Measurements from ENCODE around the gene KIF22.
A peak's percentile ranks its signal among the peaks of the same experiment; 100 is the strongest.
"Not testable (repeated sequence)": the region's sequence is repeated elsewhere in the genome, so short reads cannot be mapped to it uniquely, and the experiment has no call there.

KIF22 gene

DNA sequence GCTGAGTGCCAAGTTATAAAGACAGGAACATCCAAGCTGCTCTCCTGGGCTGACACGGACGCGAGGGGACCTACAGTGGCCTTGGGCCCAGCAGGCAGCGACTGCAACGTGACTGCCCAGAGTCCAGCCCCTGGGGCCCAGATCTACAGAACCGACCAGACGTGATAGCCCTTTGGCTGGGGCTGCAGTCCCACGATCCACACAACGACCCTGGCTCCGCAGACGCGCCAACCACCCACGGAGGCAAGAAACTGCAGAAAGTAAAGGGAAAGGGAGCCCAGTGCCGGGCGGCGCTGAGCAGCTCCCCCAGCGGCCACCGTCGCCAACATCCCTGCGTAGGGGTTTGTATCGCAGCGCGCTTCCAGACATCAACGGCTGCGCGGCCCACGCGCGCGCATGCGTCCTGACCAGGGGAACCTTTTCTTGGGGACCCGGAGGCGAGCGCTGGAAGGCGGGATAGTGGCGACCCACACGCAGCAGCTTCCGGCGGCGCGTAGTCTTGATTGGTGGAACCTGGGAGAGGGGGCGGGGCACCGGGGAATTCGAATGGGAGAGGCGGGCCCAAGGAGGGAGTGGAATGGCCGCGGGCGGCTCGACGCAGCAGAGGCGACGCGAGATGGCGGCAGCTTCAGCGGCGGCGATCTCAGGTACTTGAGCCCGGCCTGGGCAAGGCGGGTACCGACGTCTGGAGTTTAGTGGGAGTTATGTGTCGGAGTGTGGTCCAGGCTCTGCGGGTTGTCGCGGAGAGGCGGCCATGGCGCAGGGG, at the start of gene KIF22:
TSS of gene KIF22 (plus strand) at position 569 of the 766 bp plus-strand sequence. CDS start at position 578, 9 bp downstream.
- DNase-seq, result peak; percentile 90 to 100 (median 98)

DNA sequence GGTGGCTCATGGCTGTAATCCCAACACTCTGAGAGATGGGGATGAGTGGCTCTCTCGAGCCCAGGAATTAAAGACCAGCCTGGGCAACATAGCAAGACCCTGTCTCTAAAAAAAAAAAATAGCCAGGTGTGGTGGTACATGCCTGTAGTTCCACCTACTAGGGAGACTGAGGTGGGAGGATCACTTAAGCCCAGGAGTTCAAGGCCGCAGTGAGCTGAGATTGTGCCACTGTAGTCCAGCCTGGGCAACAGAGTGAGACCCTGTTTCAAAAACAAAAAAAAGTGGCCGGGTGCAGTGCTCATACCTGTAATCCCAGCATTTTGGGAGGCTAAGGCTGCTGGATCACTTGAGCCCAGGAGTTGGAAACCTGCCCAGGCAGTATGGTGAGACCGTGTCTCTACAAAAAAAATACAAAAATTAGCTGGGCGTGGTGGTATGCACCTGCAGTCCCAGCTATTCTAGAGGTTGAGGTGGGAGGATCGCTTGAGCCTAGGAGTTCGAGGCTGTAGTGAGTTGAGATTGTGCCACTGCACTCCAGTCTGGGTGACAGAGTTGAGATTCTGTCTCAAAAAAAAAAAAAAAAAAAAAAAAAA, 47.8 kb upstream of the KIF22 start:
- DNase-seq, result no peak

DNA sequence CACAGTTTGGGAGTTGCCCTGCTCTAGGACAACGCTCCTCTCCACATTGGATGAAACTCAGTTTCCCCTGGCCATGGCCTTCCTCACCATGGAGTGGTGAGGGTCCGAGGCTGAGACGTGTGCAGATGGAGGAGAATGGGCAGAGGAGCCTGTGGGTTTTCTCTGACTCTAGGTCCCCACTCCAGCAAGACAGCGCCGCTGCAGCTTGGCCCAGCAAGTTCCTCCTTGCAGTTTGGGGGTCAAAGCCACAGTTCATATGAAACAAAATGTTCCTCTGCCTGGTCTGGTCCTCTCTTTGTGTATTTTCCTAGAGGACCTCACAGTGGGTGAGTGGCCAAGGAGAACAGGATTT, 47.1 kb upstream of the KIF22 start:
- DNase-seq, result no peak

- no peak for DNase-seq
Measured at GRCh38 chr16:29743827-29744531, 46.6 kb upstream of the KIF22 start.

- DNase-seq, result no peak
Measured at GRCh38 chr16:29744541-29745101, 45.9 kb upstream of the KIF22 start.

DNA sequence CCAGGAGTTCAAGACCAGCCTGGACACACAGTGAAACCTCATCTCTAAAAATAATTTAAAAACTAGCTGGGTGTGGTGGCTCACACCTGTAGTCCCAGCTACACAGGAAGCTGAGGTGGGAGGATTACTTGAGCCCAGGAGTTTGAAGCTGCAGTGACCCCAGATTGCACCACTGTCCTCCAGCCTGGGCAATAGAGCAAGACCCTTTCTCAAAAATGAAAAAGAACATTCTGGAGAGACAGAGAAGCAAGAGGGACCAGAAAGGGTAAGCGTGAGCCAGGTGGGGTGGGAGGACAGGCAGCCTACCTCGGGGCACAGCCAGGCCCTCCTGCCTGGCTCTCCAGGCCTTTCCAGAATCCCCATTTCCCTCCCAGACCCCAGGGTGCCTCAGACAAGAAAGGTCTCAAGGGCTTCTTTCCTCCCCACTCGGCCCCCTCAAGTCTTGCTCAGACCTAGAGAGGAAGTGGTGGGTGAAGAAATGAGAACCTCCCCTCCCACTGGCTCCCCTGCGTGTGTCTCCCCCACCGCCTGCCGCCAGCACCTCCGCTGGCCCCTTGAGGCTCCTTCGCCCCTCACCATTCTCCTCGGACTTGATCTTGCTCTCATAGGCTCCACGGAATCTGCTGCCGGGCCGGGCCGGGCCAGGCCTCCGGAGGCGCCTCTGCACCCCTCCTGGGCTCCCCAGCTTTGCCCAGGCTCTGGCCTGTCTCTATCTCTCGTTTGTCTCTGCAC, 45.3 kb upstream of the KIF22 start:
- no peak for DNase-seq

- DNase-seq, result peak in 27 of 58 donors; percentile 0 to 55 (median 10)
Measured at GRCh38 chr16:29745853-29746345, 44.7 kb upstream of the KIF22 start, which contains the start of gene C16orf54. TSS of gene C16orf54 (minus strand) at chr16:29745990. CDS start at chr16:29744951, 1,039 bp downstream.

- not testable (repeated sequence) for DNase-seq
Measured at GRCh38 chr16:29746518-29746917, 44.0 kb upstream of the KIF22 start.

DNA sequence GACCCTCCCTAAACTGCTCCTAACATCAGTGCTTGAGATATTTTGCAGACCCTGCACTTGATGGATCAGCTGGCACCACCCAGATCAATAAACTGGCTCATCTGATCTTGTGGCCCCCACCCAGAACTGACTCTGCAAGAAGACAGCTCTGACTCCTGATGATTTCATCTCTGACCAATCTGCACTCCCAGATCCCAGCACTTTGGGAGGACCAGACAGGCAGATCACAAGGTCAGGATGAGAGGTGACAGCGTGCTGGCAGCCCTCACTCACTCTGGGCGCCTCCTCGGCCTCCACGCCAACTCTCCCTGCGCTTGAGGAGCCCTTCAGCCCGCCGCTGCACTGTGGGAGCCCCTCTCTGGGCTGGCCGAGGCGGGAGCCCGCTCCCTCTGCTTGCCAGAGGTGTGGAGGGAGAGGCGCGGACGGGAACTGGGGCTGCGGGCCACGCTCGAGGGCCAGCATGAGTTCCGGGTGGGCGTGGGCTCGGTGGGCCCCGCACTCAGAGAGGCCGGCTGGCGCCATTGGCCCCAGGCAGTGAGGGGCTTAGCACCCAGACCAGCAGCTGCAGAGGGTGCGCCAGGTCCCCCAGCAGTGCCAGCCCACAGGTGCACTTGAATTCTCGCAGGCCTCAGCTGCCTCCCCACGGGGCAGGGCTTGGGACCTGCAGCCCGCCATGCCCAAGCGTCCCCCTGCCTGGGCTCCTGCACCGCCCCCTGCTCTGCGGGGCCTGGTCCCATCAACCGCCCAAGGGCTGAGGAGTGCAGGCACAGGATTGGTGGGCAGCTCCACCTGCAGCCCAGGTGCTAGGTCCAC, 42.4 kb upstream of the KIF22 start:
- DNase-seq, result no peak

- DNase-seq, result not testable (repeated sequence)
Measured at GRCh38 chr16:29748760-29749149, 41.8 kb upstream of the KIF22 start.

DNA sequence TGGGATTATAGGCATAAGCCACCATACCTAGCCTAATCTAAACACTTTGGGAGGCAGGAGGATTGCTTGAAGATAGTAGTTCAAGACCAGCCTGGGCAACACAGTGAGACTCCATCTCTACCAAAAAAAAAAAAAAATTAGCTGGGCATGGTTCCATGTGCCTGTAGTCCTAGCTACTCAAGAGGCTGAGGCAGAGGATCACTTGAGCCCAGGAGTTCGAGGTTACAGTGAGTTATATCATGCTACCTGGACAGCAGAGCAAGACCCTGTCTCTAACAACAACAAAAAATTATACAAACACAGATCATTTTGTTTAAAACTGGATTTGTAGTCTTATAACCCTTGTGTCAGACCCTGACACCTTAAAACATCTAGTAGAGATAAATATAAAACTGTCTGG, 37.0 kb upstream of the KIF22 start:
- DNase-seq, result no peak

GRCh38 chr16:29756654-29757053, 33.9 kb upstream of the KIF22 start:
- DNase-seq, result no peak

DNA sequence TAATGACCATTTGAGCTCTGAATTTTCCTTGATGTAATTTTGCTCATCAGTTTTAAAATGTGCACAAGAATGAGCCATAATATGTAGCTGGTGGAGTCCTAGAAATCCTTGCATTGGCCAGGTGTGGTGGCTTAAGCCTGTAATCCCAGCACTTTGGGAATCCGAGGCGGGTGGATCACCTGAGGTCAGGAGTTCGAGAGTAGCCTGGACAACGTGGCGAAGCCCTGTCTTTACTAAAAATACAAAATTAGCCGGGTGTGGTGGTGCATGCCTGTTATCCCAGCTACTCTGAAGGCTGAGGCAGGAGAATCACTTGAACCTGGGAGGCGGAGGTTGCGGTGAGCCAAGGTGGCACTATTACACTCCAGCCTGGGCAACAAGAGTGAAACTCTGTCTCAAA, 33.5 kb upstream of the KIF22 start:
- DNase-seq, result not testable (repeated sequence)

- DNase-seq, result no peak
Measured at GRCh38 chr16:29757950-29758466, 32.5 kb upstream of the KIF22 start.

DNA sequence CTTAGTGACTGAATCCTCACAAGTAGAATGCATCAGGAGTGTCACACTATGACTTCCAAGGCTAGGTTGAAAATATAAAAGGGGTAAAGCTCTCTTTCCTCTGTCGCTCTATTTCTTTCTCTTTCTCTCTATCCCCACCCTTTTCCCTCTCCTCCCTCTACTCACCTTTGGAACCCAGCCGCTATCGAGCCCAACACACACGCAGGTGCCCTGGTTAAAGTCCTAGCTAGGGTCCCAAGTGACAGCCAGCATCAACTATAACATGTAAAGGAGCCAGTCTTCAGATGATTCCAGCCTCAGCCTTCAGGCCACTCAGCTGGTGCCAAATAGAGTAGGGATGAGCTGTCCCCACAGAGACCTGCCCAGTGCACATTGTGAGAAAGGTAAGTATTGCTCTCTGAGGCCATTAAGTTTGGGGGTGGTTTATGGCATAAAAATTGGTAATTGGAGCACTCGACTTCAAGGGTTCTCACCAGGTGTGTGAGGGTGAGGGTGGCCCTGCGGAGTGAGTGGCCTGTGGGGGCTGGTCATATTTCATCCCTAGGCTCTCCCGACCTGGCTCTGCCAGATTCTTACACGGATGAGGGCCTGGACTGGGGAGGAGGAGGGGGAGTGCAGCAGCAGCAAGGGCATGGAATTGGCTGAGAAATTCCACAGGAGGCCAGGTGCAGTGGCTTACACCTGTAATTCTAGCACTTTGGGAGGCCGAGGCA, 29.8 kb upstream of the KIF22 start:
- no peak for DNase-seq

DNA sequence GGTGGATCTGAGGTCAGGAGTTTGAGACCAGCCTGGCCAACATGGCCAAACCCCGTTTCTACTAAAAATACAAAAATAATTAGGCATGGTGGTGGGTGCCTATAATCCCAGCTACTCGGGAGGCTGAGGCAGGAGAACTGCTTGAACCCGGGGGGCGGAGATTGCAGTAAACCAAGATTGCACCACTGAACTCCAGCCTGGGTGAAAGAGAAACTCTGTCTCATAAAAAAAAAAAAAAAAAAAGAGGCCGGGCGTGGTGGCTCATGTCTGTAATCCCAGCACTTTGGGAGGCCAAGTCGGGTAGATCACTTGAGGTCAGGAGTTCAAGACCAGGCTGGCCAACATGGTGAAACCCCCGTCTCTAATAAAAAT, 29.3 kb upstream of the KIF22 start:
- not testable (repeated sequence) for DNase-seq

- DNase-seq, result peak in 4 of 58 donors; percentile 2 to 13 (median 6)
Measured at GRCh38 chr16:29761882-29762281, 28.7 kb upstream of the KIF22 start.

GRCh38 chr16:29763326-29763725, 27.2 kb upstream of the KIF22 start:
- peak in 7 of 58 donors; percentile 5 to 55 (median 7) for DNase-seq

All from anterior cingulate cortex (tissue), 58 donors.